GM13976 (cell line): ENCODE data around the gene CARD14.

Experiments
- DNase-seq: peaks from one replicate; pipeline ENCODE4 v3.0.0; 2012; ENCODE audit warnings: low spot score
- in situ Hi-C: fragments of 300-500 bp; cut with MboI; formaldehyde crosslinking; loops from one replicate; pipeline ENCODE4 v1.12.0; 2022; ENCODE audit warnings: low sequenced_read_pairs, mixed read lengths, inconsistent platforms; ENCODE audit not compliant: unreplicated experiment
- TF ChIP-seq, protein P1 (sequence below): IDR thresholded peaks from 2 replicates; pipeline ENCODE4 v1.5.1; 2012; ENCODE audit warnings: borderline replicate concordance, mild to moderate bottlenecking; ENCODE audit not compliant: insufficient read depth; ENCODE audit errors: extremely low read depth, missing control alignments, control extremely low read depth

The CARD14 gene

DNA sequence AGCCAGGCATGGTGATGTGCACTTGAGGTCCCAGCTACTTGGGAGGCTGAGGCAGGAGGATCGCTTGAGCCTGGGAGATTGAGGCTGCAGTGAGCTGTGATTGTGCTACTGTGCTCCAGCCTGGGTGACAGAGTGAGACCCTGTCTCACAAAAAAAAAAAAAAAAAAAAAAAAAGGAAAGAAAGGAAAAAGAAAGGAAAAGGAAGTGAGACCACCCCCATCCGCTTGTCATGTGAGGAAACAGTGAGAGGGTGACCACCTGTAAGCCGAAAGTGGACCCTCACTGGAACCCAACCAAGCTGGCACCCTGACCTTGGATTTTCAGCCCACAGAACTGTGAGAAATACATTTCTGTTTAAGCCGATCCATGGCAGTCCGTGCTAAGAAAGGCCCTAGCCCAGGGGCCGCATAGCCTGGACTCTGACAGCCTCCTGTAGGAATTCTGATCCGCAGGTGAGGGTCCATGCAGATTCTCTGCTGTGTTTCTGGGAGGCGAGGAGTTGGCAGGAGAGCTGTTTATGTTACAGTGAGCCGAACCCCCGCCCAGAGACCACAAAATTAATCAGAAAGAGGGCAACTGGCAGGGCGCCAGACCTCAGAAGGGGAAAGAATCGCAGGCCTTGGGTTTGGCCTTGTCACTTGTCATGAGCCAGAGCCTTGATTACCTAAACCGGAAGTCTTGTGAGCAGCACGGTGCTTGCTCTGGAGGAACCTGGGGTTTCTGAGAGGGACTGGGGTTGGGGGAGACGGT is 49.4 kb downstream of the CARD14 start:
- in situ Hi-C loops, result no loop called here
- peak; percentile 88 for DNase-seq
- TF ChIP-seq, protein P1, sequence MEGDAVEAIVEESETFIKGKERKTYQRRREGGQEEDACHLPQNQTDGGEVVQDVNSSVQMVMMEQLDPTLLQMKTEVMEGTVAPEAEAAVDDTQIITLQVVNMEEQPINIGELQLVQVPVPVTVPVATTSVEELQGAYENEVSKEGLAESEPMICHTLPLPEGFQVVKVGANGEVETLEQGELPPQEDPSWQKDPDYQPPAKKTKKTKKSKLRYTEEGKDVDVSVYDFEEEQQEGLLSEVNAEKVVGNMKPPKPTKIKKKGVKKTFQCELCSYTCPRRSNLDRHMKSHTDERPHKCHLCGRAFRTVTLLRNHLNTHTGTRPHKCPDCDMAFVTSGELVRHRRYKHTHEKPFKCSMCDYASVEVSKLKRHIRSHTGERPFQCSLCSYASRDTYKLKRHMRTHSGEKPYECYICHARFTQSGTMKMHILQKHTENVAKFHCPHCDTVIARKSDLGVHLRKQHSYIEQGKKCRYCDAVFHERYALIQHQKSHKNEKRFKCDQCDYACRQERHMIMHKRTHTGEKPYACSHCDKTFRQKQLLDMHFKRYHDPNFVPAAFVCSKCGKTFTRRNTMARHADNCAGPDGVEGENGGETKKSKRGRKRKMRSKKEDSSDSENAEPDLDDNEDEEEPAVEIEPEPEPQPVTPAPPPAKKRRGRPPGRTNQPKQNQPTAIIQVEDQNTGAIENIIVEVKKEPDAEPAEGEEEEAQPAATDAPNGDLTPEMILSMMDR, result no peak

- TF ChIP-seq, protein P1, result no peak
- in situ Hi-C loops, result no loop called here
- DNase-seq, result no peak
These were observed 49.9 kb downstream of the CARD14 start for GRCh38 chr17:80219763-80220053.

DNA sequence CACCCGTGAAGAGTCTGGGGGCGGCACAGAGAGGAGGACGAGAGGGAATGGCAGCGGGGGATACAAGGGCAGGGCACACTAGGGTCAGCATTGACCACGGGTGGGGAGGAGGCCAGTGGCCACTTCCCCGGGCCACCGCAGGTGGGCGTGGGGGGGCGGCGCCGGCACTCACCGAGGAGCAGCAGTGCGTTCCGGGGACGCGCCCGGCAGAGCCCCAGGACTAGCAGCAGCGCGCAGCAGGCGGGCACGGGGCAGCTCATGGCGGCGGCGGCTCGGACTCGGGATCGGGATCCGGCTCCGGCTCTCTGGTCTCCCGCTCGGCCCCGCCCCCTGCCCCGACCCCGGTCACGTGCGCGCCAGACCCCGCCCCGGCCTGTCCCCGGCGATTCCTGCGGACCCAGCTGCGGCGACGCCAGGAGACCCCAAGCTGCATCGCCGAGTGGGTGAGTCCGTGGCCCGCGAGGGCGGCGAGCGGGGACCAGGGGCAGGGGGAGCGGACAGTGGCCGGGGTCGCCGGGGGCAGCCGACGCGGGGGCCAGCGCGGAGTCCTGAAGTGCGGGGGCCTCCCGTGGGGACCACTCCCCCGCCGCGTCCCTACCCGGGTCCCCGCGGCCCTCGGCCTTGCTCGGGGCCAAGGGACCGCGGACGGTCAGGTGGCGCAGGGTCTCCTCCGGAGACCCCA is 50.4 kb downstream of the CARD14 start, which contains the start of the genes SGSH and SLC26A11:
SGSH (minus strand) TSS at position 280 of the 682 bp plus-strand sequence; CDS start at position 260, 20 bp downstream.
SLC26A11 (plus strand) TSS at position 374 of the 682 bp plus-strand sequence. CDS start 1,134 bp downstream, outside the sequence.
- in situ Hi-C loops, result no loop called here
- TF ChIP-seq, protein P1, result no peak
- DNase-seq, result peak; percentile 90

- in situ Hi-C loops, result no loop called here
- TF ChIP-seq, protein P1, result no peak
- DNase-seq, result no peak
These were observed 50.9 kb downstream of the CARD14 start for GRCh38 chr17:80220736-80221215.

GRCh38 chr17:80221351-80222105 is 51.7 kb downstream of the CARD14 start:
- no peak for DNase-seq
- TF ChIP-seq, protein P1, result no peak
- in situ Hi-C loops, result no loop called here
